Activated naive CD4-positive, alpha-beta T cell (primary cell): ENCODE data around the gene CER1.
"Not testable (repeated sequence)": the region's sequence is repeated elsewhere in the genome, so short reads cannot be mapped to it uniquely, and the experiment has no call there.

ENCODE experiments used
- DNase-seq, 4 experiments: peaks; one replicate each; lab custom pipeline; 2025; lab: John Stamatoyannopoulos, UW

Gene CER1

GRCh38 chr9:14715102-14715501 is 7.4 kb downstream of the CER1 start:
- DNase-seq = no peak

- no peak for DNase-seq
These were observed 9.3 kb downstream of the CER1 start for GRCh38 chr9:14713187-14713767.

GRCh38 chr9:14710804-14711203 is 11.7 kb downstream of the CER1 start:
- DNase-seq = no peak

- DNase-seq = no peak
These were observed 15.9 kb downstream of the CER1 start for GRCh38 chr9:14706530-14707140.

- DNase-seq = no peak
These were observed 17.5 kb downstream of the CER1 start for GRCh38 chr9:14705079-14705478.

- no peak for DNase-seq
These were observed 18.3 kb downstream of the CER1 start for GRCh38 chr9:14704281-14704680.

- DNase-seq = no peak
These were observed 20.3 kb downstream of the CER1 start for GRCh38 chr9:14702200-14702720.

GRCh38 chr9:14693251-14693861 is 29.2 kb downstream of the CER1 start, which contains the start of gene ZDHHC21:
Gene ZDHHC21 (minus strand): TSS chr9:14693432. CDS start chr9:14674340, 19,092 bp downstream.
- peak in 3 of 4 experiments; percentile 9 to 41 (median 9) for DNase-seq

- DNase-seq = peak in 1 of 4 experiments; percentile 41
These were observed 29.9 kb downstream of the CER1 start for GRCh38 chr9:14692470-14693250.

- no peak for DNase-seq
These were observed 31.4 kb downstream of the CER1 start for GRCh38 chr9:14690948-14691730.

GRCh38 chr9:14687042-14687719 is 35.4 kb downstream of the CER1 start:
- no peak for DNase-seq

GRCh38 chr9:14686168-14686567 is 36.4 kb downstream of the CER1 start:
- no peak for DNase-seq

GRCh38 chr9:14682616-14683015 is 39.9 kb downstream of the CER1 start:
- not testable (repeated sequence) for DNase-seq

- no peak for DNase-seq
These were observed 43.8 kb downstream of the CER1 start for GRCh38 chr9:14678776-14679175.

- no peak for DNase-seq
These were observed 44.7 kb downstream of the CER1 start for GRCh38 chr9:14677872-14678271.

GRCh38 chr9:14677396-14677795 is 45.1 kb downstream of the CER1 start:
- no peak for DNase-seq

GRCh38 chr9:14674630-14675029 is 47.9 kb downstream of the CER1 start:
- no peak for DNase-seq

GRCh38 chr9:14671377-14671776 is 51.2 kb downstream of the CER1 start:
- DNase-seq = no peak

- DNase-seq = no peak
These were observed 51.8 kb downstream of the CER1 start for GRCh38 chr9:14670718-14671117.
